Measurements from ENCODE around the gene DIDO1. TPM values are rescaled to one million over a fixed set of nuclear protein-coding genes. Genes with fewer than 3 reads are reported as not detected.
A peak's percentile ranks its signal among the peaks of the same experiment; 100 is the strongest.

DIDO1 gene
- total and polyA plus RNA-seq, 2 of the 13 experiments (the other 11 are each of a cell fraction or from before 2014, with no cell fraction given): 75.0 to 75.1 TPM

DNA sequence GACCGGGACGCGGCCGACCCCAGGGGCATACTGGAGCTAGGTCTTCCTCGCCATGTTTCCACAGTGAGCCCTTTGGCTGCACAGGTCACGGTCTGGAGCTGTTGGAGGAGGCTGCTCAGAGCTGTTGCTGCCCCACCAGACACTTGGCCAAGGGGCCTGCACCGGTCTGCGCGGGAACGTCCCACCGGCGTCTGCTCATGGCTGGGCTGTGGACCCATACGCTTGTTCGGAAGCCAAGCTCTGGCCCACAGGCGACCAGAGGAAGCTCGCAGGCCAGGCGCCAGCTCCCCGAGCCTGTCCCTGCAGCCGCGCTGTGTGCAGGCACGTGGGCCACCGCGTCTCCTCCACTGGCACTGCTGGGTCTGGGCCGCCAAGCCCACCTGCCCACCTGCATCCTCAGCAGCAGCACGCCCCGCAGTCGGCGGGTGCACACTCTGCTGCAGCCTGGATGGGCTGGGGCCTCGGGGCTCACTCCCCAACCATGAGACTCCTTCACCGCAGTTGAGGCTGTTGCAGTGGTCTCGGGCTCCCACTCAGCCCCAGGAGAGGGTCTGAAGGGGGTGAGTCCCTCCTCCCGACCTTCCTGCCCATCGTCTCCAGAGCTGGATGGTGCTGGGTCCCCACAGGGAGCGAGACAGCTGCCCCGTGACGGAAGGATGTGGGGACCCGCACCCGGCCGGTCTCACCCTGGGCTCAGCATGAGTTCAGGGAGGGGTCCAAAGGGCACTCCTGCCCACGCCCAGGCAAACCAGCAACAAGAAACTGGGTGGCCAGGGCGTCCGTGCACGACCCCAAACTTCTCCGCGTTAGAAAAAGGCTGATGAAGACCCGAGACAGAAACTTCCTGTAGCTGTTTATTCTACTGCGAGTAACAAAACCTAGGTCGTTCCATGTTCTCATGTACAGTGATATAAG is 49.1 kb downstream of the DIDO1 start (continued):
- TF ChIP-seq STAG1 (CRISPR knock-in tag; IDR thresholded peaks at IDR 0.05) (no peak), ZIK1 (CRISPR knock-in tag; IDR thresholded peaks at IDR 0.05; ENCODE audit: borderline replicate concordance, low read depth) (peak; percentile 72; the same call in 1 of the 2 replicates), SKI (IDR thresholded peaks at IDR 0.05; ENCODE audit: partially characterized antibody) (no peak), HHEX (CRISPR knock-in tag; IDR thresholded peaks at IDR 0.05) (no peak), SMAD9 (CRISPR knock-in tag; IDR thresholded peaks at IDR 0.05) (no peak), TIGD3 (CRISPR knock-in tag; IDR thresholded peaks at IDR 0.05; ENCODE audit: borderline replicate concordance) (no peak), TAF1 (CRISPR knock-in tag; IDR thresholded peaks at IDR 0.05) (no peak), KLF11 (CRISPR knock-in tag; IDR thresholded peaks at IDR 0.05) (no peak), ZNF777 (CRISPR knock-in tag; IDR thresholded peaks at IDR 0.05) (no peak), FLYWCH1 (CRISPR knock-in tag; IDR thresholded peaks at IDR 0.05) (no peak), ZEB1 (IDR thresholded peaks at IDR 0.05; ENCODE audit: insufficient replicate concordance, low read depth) (no peak), POLR2G (IDR thresholded peaks at IDR 0.05; ENCODE audit: low read depth, low read length) (peak; percentile 50; the same call in 1 of the 2 replicates), NCOA5 (CRISPR knock-in tag; IDR thresholded peaks at IDR 0.05) (no peak), GATAD2A (CRISPR knock-in tag; IDR thresholded peaks at IDR 0.05) (peak; percentile 39; the same call in 1 of the 2 replicates), SIX1 (CRISPR knock-in tag; IDR thresholded peaks at IDR 0.05; ENCODE audit: borderline replicate concordance) (no peak), ZNF30 (CRISPR knock-in tag; IDR thresholded peaks at IDR 0.05) (no peak), HNF4A (CRISPR knock-in tag; IDR thresholded peaks at IDR 0.05) (peak; percentile 85), SMAD1 (CRISPR knock-in tag; IDR thresholded peaks at IDR 0.05; ENCODE audit: borderline replicate concordance, low read depth) (peak; percentile 41; the same call in 1 of the 2 replicates), MYNN (CRISPR knock-in tag; IDR thresholded peaks at IDR 0.05; ENCODE audit: low read depth) (no peak), ASH2L (IDR thresholded peaks at IDR 0.05; ENCODE audit: insufficient read length, low read depth, low read length) (no peak), ZFP41 (CRISPR knock-in tag; IDR thresholded peaks at IDR 0.05; ENCODE audit: borderline replicate concordance) (no peak)
- TF ChIP-seq, protein P1, sequence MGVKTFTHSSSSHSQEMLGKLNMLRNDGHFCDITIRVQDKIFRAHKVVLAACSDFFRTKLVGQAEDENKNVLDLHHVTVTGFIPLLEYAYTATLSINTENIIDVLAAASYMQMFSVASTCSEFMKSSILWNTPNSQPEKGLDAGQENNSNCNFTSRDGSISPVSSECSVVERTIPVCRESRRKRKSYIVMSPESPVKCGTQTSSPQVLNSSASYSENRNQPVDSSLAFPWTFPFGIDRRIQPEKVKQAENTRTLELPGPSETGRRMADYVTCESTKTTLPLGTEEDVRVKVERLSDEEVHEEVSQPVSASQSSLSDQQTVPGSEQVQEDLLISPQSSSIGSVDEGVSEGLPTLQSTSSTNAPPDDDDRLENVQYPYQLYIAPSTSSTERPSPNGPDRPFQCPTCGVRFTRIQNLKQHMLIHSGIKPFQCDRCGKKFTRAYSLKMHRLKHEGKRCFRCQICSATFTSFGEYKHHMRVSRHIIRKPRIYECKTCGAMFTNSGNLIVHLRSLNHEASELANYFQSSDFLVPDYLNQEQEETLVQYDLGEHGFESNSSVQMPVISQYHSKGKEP (CRISPR knock-in tag; IDR thresholded peaks at IDR 0.05): no peak
- TF ChIP-seq, protein P2, sequence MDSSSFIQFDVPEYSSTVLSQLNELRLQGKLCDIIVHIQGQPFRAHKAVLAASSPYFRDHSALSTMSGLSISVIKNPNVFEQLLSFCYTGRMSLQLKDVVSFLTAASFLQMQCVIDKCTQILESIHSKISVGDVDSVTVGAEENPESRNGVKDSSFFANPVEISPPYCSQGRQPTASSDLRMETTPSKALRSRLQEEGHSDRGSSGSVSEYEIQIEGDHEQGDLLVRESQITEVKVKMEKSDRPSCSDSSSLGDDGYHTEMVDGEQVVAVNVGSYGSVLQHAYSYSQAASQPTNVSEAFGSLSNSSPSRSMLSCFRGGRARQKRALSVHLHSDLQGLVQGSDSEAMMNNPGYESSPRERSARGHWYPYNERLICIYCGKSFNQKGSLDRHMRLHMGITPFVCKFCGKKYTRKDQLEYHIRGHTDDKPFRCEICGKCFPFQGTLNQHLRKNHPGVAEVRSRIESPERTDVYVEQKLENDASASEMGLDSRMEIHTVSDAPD (CRISPR knock-in tag; IDR thresholded peaks at IDR 0.05): 0 out of 2 replicates have a peak, but pooled peaks have one; percentile 65
- TF ChIP-seq, protein P3, sequence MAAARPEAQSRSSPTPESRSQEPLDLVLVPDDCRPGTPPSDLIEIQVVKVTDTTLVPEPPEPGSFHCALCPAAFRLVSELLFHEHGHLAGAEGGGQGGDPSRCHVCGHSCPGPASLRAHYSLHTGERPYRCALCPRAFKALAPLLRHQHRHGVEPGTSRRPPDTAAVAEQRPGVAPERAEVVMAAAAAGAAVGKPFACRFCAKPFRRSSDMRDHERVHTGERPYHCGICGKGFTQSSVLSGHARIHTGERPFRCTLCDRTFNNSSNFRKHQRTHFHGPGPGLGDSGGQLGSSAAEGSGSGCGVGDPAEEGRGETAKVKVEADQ (CRISPR knock-in tag; IDR thresholded peaks at IDR 0.05; ENCODE audit: borderline replicate concordance): no peak

All from HepG2 (cell line).